RPMI7951 (cell line): ENCODE results near the gene BEND4. TPM values are rescaled to one million over a fixed set of nuclear protein-coding genes. Genes with fewer than 3 reads are reported as not detected.

Source experiments
- DNase-seq: peaks from one replicate; pipeline ENCODE4 v3.0.0-alpha.2; 2012; ENCODE audit warnings: low read depth
- total RNA-seq: library from RNA; depleted of rRNA; stranded (reverse); fragments of >200 nt; shearing (Covaris generic); gene quantifications from 2 replicates; pipeline ENCODE4 v1.2.3, GENCODE V29; 2014; rRNA removed

The BEND4 gene
- not detected in 2 replicates for total RNA-seq

- no peak for DNase-seq
Measured at GRCh38 chr4:42152507-42153504, at the start of gene BEND4. BEND4 (minus strand) TSS chr4:42152655; CDS start chr4:42152143, 512 bp downstream.

GRCh38 chr4:42197341-42197740 lies 44.9 kb upstream of the BEND4 start:
- no peak for DNase-seq

- no peak for DNase-seq
Measured at GRCh38 chr4:42172921-42173320, 20.5 kb upstream of the BEND4 start.

- no peak for DNase-seq
Measured at GRCh38 chr4:42172128-42172790, 19.8 kb upstream of the BEND4 start.

- DNase-seq: no peak
Measured at GRCh38 chr4:42167709-42168108, 15.3 kb upstream of the BEND4 start.

GRCh38 chr4:42166186-42166585 lies 13.7 kb upstream of the BEND4 start:
- DNase-seq: peak; percentile 6

- DNase-seq: no peak
Measured at GRCh38 chr4:42159271-42160001, 7.0 kb upstream of the BEND4 start.

- DNase-seq: no peak
Measured at GRCh38 chr4:42151568-42152506, 618 bp downstream of the BEND4 start.

- no peak for DNase-seq
Measured at GRCh38 chr4:42150653-42151567, 1.5 kb downstream of the BEND4 start.

- DNase-seq: no peak
Measured at GRCh38 chr4:42149004-42149403, 3.5 kb downstream of the BEND4 start.

GRCh38 chr4:42148425-42148824 lies 4.0 kb downstream of the BEND4 start:
- DNase-seq: no peak

- DNase-seq: peak; percentile 6
Measured at GRCh38 chr4:42144028-42144427, 8.4 kb downstream of the BEND4 start.

GRCh38 chr4:42142591-42142990 lies 9.9 kb downstream of the BEND4 start:
- no peak for DNase-seq

GRCh38 chr4:42136371-42136770 lies 16.1 kb downstream of the BEND4 start:
- DNase-seq: no peak

- no peak for DNase-seq
Measured at GRCh38 chr4:42133006-42133405, 19.4 kb downstream of the BEND4 start.

- DNase-seq: no peak
Measured at GRCh38 chr4:42132099-42132498, 20.4 kb downstream of the BEND4 start.

GRCh38 chr4:42123071-42123644 lies 29.3 kb downstream of the BEND4 start:
- DNase-seq: no peak

- DNase-seq: no peak
Measured at GRCh38 chr4:42122237-42122636, 30.2 kb downstream of the BEND4 start.

- no peak for DNase-seq
Measured at GRCh38 chr4:42119886-42120285, 32.6 kb downstream of the BEND4 start.

- DNase-seq: no peak
Measured at GRCh38 chr4:42112846-42113245, 39.6 kb downstream of the BEND4 start.
